PC-9 (cell line): ENCODE results near the gene CLC. TPM values are rescaled to one million over a fixed set of nuclear protein-coding genes. Genes with fewer than 3 reads are reported as not detected.

Experiments used
- BruUV-seq: library from RNA; stranded (reverse); fragments of 400-500 nt; replicated peaks from 2 replicates; lab custom pipeline; 2021; lab: Mats Ljungman, UMichigan
- CTCF ChIA-PET: fragments of 300-600 bp; sonication (Branson Sonifier 250); formaldehyde crosslinking; loops from one replicate; lab custom pipeline; 2022; ENCODE audit warnings: antibody characterized with exemption; lab: Charles Lee
- POLR2A ChIA-PET: fragments of 300-600 bp; sonication (Branson Sonifier 250); formaldehyde crosslinking; loops from one replicate; lab custom pipeline; 2022; ENCODE audit warnings: antibody characterized with exemption; ENCODE audit not compliant: unreplicated experiment; lab: Charles Lee
- DNase-seq, 2 experiments: peaks; one replicate each; pipeline versions ENCODE4 v3.0.0 to v3.0.0-alpha.2; 2015 to 2022; ENCODE audit warnings: mixed read lengths in 1 of 2
- H2AFZ ChIP-seq: fragments of 200-600 bp; sonication (generic); 2 replicates; pipeline ENCODE4 v1.8.1; 2017; ENCODE audit warnings: antibody characterized with exemption
- H3F3A ChIP-seq: fragments of 200-600 bp; sonication (generic); 2 replicates; pipeline ENCODE4 v1.8.1; 2017; ENCODE audit warnings: antibody characterized with exemption, mild to moderate bottlenecking, low read depth; ENCODE audit not compliant: insufficient read depth
- H3K27ac ChIP-seq: fragments of 200-600 bp; sonication (generic); 2 replicates; pipeline ENCODE4 v1.6.1; 2016; ENCODE audit warnings: mixed run types
- H3K27me3 ChIP-seq: fragments of 200-600 bp; sonication (generic); 2 replicates; pipeline ENCODE4 v1.6.1; 2016; ENCODE audit warnings: low read depth, mixed run types; ENCODE audit not compliant: insufficient read depth
- H3K36me3 ChIP-seq: fragments of 200-600 bp; sonication (generic); 2 replicates; pipeline ENCODE4 v1.6.1; 2016; ENCODE audit warnings: low read depth, mixed run types
- H3K4me1 ChIP-seq: fragments of 200-600 bp; sonication (generic); replicated peaks from 2 replicates; pipeline ENCODE4 v1.6.1; 2016; ENCODE audit warnings: mixed run types; ENCODE audit not compliant: insufficient read depth
- H3K4me2 ChIP-seq: fragments of 200-600 bp; sonication (generic); 2 replicates; pipeline ENCODE4 v1.6.1; 2017; ENCODE audit warnings: mixed run types
- H3K4me3 ChIP-seq: fragments of 200-600 bp; sonication (generic); 2 replicates; pipeline ENCODE4 v1.6.1; 2016; ENCODE audit warnings: mixed run types
- H3K79me2 ChIP-seq: fragments of 200-600 bp; sonication (generic); 2 replicates; pipeline ENCODE4 v1.6.1; 2017; ENCODE audit warnings: low read depth, mixed run types
- H3K9me2 ChIP-seq: fragments of 200-600 bp; sonication (generic); 2 replicates; pipeline ENCODE4 v1.8.1; 2017; ENCODE audit warnings: mild to moderate bottlenecking; ENCODE audit not compliant: insufficient read depth
- H3K9me3 ChIP-seq: fragments of 200-600 bp; sonication (generic); 2 replicates; pipeline ENCODE4 v1.8.1; 2016; ENCODE audit warnings: low read depth; ENCODE audit not compliant: insufficient read depth
- H4K20me1 ChIP-seq: fragments of 200-600 bp; sonication (generic); 2 replicates; pipeline ENCODE4 v1.8.1; 2017; ENCODE audit not compliant: insufficient read depth
- EZH2 ChIP-seq: fragments of 200-600 bp; sonication (generic); IDR thresholded peaks from 2 replicates; pipeline ENCODE4 v1.8.0; 2017; ENCODE audit warnings: antibody characterized with exemption, low read depth
- intact Hi-C: fragments of 100-400 bp; cut with micrococcal nuclease; formaldehyde crosslinking; loops from one replicate; pipeline ENCODE4 v1.10.0; 2022; ENCODE audit not compliant: unreplicated experiment
- total RNA-seq: library from RNA; stranded (reverse); gene quantifications from 2 replicates; pipeline ENCODE4 v1.2.3, GENCODE V29; 2021
- TF ChIP-seq, protein P1 (sequence below): fragments of 200-600 bp; sonication (generic); conservative IDR thresholded peaks from 2 replicates; pipeline ENCODE4 v1.6.1; 2017; ENCODE audit warnings: mixed run types, antibody characterized with exemption, mild to moderate bottlenecking, moderate library complexity

CLC gene
- total RNA-seq, 1 experiment from 2014 or later = not detected

DNA sequence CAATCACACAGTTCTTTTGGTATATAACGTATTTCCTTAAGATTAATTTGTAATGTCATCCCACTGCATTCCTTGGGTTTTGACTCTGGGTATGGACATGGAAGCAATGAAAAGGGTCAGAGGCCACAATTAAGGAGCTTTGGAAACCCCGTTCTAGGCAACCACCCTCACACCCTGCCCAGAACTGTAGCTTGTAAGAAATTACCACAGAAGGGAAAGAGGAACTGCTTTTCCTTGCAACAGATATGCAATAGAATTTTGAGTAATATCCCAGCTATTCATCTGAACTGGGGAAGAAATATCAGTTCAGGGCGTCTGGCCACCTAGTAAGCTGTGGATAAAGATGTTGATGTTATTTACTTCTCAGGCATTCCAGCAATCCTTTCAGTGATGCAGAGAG lies 985 bp upstream of the CLC start:
- intact Hi-C loops = no loop called here
- Histone ChIP-seq H3K9me3 (no peaks in the 10 kb centered on the region), H3K4me3 (no peak overlapping the region), H3K4me1 (no peaks in the 10 kb centered on the region), H3F3A (no peaks in the 10 kb centered on the region), H3K79me2 (no peaks in the 10 kb centered on the region), H3K27ac (no peak overlapping the region), H3K9me2 (no peaks in the 10 kb centered on the region), H3K36me3 (no peaks in the 10 kb centered on the region), H3K27me3 (peaks cover 80% of the 10 kb centered on the region), H4K20me1 (no peaks in the 10 kb centered on the region), H2AFZ (no peak overlapping the region), H3K4me2 (no peak overlapping the region)
- ChIA-PET POLR2A (no interaction called here), CTCF (no interaction called here)
- no peak for TF ChIP-seq EZH2
- TF ChIP-seq, protein P1, sequence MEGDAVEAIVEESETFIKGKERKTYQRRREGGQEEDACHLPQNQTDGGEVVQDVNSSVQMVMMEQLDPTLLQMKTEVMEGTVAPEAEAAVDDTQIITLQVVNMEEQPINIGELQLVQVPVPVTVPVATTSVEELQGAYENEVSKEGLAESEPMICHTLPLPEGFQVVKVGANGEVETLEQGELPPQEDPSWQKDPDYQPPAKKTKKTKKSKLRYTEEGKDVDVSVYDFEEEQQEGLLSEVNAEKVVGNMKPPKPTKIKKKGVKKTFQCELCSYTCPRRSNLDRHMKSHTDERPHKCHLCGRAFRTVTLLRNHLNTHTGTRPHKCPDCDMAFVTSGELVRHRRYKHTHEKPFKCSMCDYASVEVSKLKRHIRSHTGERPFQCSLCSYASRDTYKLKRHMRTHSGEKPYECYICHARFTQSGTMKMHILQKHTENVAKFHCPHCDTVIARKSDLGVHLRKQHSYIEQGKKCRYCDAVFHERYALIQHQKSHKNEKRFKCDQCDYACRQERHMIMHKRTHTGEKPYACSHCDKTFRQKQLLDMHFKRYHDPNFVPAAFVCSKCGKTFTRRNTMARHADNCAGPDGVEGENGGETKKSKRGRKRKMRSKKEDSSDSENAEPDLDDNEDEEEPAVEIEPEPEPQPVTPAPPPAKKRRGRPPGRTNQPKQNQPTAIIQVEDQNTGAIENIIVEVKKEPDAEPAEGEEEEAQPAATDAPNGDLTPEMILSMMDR = no peak
- DNase-seq = no peak
- no TSS peak for BruUV-seq

DNA sequence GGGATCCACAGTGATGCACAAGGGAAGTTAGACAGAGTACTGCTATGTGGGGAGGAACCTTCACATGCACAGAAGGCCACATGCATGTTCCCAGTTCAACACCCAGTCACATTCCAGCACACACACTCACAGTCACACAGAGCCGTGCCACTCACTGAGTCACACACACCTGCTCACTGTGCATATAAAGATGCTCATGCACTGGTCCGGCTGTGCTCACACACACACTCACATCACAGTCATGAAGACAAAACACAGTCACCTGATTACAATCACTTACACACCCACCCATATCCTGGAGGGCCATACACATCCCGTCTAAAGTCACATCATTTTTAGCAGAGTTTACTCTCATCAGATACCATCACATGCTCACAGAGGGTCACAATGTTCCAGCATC lies 478 bp downstream of the CLC start:
- no peak overlapping the region for H2AFZ ChIP-seq
- H3K9me3 ChIP-seq = no peaks in the 10 kb centered on the region
- TF ChIP-seq, protein P1 = no peak
- TF ChIP-seq EZH2 = no peak
- no peaks in the 10 kb centered on the region for H3K4me1 ChIP-seq
- no peak overlapping the region for H3K4me3 ChIP-seq
- H3K36me3 ChIP-seq = no peaks in the 10 kb centered on the region
- no peak for DNase-seq
- no peak overlapping the region for H3K27ac ChIP-seq
- peaks cover 66% of the 10 kb centered on the region for H3K27me3 ChIP-seq
- POLR2A ChIA-PET = no interaction called here
- H3K79me2 ChIP-seq = no peaks in the 10 kb centered on the region
- BruUV-seq = no TSS peak
- H4K20me1 ChIP-seq = no peaks in the 10 kb centered on the region
- H3F3A ChIP-seq = no peaks in the 10 kb centered on the region
- intact Hi-C loops = no loop called here
- no peak overlapping the region for H3K4me2 ChIP-seq
- CTCF ChIA-PET = no interaction called here
- no peaks in the 10 kb centered on the region for H3K9me2 ChIP-seq

DNA sequence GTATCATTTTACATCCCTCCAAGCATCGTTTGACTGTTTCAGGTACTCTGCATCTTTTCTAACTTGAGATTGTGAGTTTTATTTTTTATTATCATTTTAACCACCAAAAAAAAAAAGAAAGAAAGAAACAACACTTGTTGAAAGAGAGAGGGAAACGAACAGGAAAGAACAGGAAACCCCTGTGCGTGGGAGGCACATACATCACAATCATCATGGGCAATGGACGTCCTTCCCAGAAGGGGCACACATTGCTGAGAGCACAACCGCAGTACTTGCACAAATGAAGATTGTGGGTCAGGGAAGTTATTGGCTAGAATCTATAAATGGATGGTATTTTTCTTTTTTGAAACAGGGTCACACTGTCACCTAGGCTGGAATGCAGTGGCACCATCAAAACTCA lies 1.7 kb downstream of the CLC start:
- ChIA-PET POLR2A (no interaction called here), CTCF (interaction anchor here (0.7 kb wide), 1 partner anchor 338 kb away, joined by 4 read pairs; no protein-coding TSS in a partner anchor)
- no peaks in the 10 kb centered on the region for H3K4me1 ChIP-seq
- no peaks in the 10 kb centered on the region for H3K9me3 ChIP-seq
- H3K36me3 ChIP-seq = no peaks in the 10 kb centered on the region
- no TSS peak for BruUV-seq
- H3K27ac ChIP-seq = no peak overlapping the region
- no peak overlapping the region for H3K4me2 ChIP-seq
- no peaks in the 10 kb centered on the region for H3F3A ChIP-seq
- no peaks in the 10 kb centered on the region for H3K9me2 ChIP-seq
- H2AFZ ChIP-seq = no peak overlapping the region
- intact Hi-C loops = no loop called here
- DNase-seq = no peak
- no peak overlapping the region for H3K4me3 ChIP-seq
- no peaks in the 10 kb centered on the region for H3K79me2 ChIP-seq
- TF ChIP-seq, protein P1 = no peak
- no peak for TF ChIP-seq EZH2
- H3K27me3 ChIP-seq = peaks cover 71% of the 10 kb centered on the region
- no peaks in the 10 kb centered on the region for H4K20me1 ChIP-seq
